ENCODE data around the gene ARNT2. TPM values are rescaled to one million over a fixed set of nuclear protein-coding genes. Genes with fewer than 3 reads are reported as not detected.

ARNT2 gene
- total and polyA plus RNA-seq, 3 experiments from 2014 or later, result 0.11 to 0.13 TPM; not detected in 1

DNA sequence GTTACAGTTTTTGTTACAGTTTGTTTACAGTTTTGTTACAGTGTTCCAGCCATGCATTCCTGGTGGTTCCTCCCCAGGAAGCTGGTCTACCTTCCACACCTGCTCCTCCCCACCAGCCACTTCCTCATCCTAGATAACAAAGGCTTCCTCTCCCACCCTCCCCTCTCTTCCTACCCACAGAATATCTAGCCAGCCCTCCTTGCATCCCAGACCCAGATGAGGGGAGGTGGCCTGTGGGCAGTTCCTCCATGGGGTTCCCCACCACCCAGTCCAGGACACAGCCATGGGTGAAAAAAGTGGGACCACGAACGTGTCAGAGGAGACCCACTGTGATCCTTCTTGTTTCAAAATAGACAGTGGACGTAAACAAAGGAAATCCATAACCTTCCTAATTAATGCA lies 168.2 kb downstream of the ARNT2 start:
- ChIA-PET CTCF (no interaction called here), POLR2A (no interaction called here)
- no peak overlapping the region for H3K27ac Mint-ChIP-seq
- Histone ChIP-seq H3K36me3 (ENCODE audit: insufficient read depth, low read length) (no peaks in the 10 kb centered on the region), H3K27me3 (ENCODE audit: insufficient read depth, low read length, poor library complexity, severe bottlenecking) (peaks cover 3% of the 10 kb centered on the region), H3K4me1 (ENCODE audit: insufficient read depth, low read length) (no peaks in the 10 kb centered on the region), H3K9me3 (ENCODE audit: low read length) (no peaks in the 10 kb centered on the region), H3K27ac (ENCODE audit: low read depth, low read length) (no peak overlapping the region), H3K4me3 (ENCODE audit: low read length) (no peak overlapping the region)
- H3K9me3 Mint-ChIP-seq, result no peaks in the 10 kb centered on the region
- H3K36me3 Mint-ChIP-seq, result no peaks in the 10 kb centered on the region
- H3K4me1 Mint-ChIP-seq, result no peaks in the 10 kb centered on the region
- no peak for DNase-seq
- no peak overlapping the region for H3K4me3 Mint-ChIP-seq
- H3K27me3 Mint-ChIP-seq, result peaks cover 7 to 20% of the 10 kb centered on the region in 2 donors

GRCh38 chr15:80573606-80574005 lies 169.4 kb downstream of the ARNT2 start:
- H3K27me3 Mint-ChIP-seq, result peaks cover 10 to 17% of the 10 kb centered on the region in 2 donors
- Histone ChIP-seq H3K27me3 (ENCODE audit: insufficient read depth, low read length, poor library complexity, severe bottlenecking) (no peaks in the 10 kb centered on the region), H3K4me1 (ENCODE audit: insufficient read depth, low read length) (no peaks in the 10 kb centered on the region), H3K36me3 (ENCODE audit: insufficient read depth, low read length) (no peaks in the 10 kb centered on the region), H3K4me3 (ENCODE audit: low read length) (no peak overlapping the region), H3K27ac (ENCODE audit: low read depth, low read length) (no peak overlapping the region), H3K9me3 (ENCODE audit: low read length) (no peaks in the 10 kb centered on the region)
- no peaks in the 10 kb centered on the region for H3K36me3 Mint-ChIP-seq
- ChIA-PET POLR2A (no interaction called here), CTCF (no interaction called here)
- no peak overlapping the region for H3K27ac Mint-ChIP-seq
- H3K4me3 Mint-ChIP-seq, result no peak overlapping the region
- H3K9me3 Mint-ChIP-seq, result no peaks in the 10 kb centered on the region
- no peak for DNase-seq
- no peaks in the 10 kb centered on the region for H3K4me1 Mint-ChIP-seq

- Mint-ChIP-seq H3K36me3 (no peaks in the 10 kb centered on the region), H3K4me3 (peak overlapping the region in 1 of 7 donors; percentile 3), H3K9me3 (no peaks in the 10 kb centered on the region), H3K4me1 (no peaks in the 10 kb centered on the region), H3K27ac (no peak overlapping the region), H3K27me3 (peaks cover 10 to 15% of the 10 kb centered on the region in 2 donors)
- CTCF ChIA-PET, result no interaction called here
- POLR2A ChIA-PET, result no interaction called here
- Histone ChIP-seq H3K27ac (ENCODE audit: low read depth, low read length) (no peak overlapping the region), H3K27me3 (ENCODE audit: insufficient read depth, low read length, poor library complexity, severe bottlenecking) (no peaks in the 10 kb centered on the region), H3K9me3 (ENCODE audit: low read length) (no peaks in the 10 kb centered on the region), H3K36me3 (ENCODE audit: insufficient read depth, low read length) (no peaks in the 10 kb centered on the region), H3K4me1 (ENCODE audit: insufficient read depth, low read length) (no peaks in the 10 kb centered on the region), H3K4me3 (ENCODE audit: low read length) (no peak overlapping the region)
- no peak for DNase-seq
These were observed 170.4 kb downstream of the ARNT2 start for GRCh38 chr15:80574590-80574989.

- ChIA-PET CTCF (interaction anchor here (0.7 kb wide), 1 partner anchor 10 kb away, joined by 3 read pairs; no protein-coding TSS in a partner anchor), POLR2A (no interaction called here)
- no peaks in the 10 kb centered on the region for H3K4me1 ChIP-seq (ENCODE audit: insufficient read depth, low read length)
- H3K27me3 ChIP-seq (ENCODE audit: insufficient read depth, low read length, poor library complexity, severe bottlenecking), result no peaks in the 10 kb centered on the region
- no peak overlapping the region for H3K27ac ChIP-seq (ENCODE audit: low read depth, low read length)
- H3K36me3 Mint-ChIP-seq, result no peaks in the 10 kb centered on the region
- no peak overlapping the region for H3K4me3 ChIP-seq (ENCODE audit: low read length)
- no peaks in the 10 kb centered on the region for H3K36me3 ChIP-seq (ENCODE audit: insufficient read depth, low read length)
- H3K27ac Mint-ChIP-seq, result no peak overlapping the region
- DNase-seq, result no peak
- peaks cover 5 to 20% of the 10 kb centered on the region in 2 donors for H3K27me3 Mint-ChIP-seq
- no peaks in the 10 kb centered on the region for H3K4me1 Mint-ChIP-seq
- H3K9me3 ChIP-seq (ENCODE audit: low read length), result no peaks in the 10 kb centered on the region
- H3K4me3 Mint-ChIP-seq, result no peak overlapping the region
- no peaks in the 10 kb centered on the region for H3K9me3 Mint-ChIP-seq
These were observed 172.4 kb downstream of the ARNT2 start for GRCh38 chr15:80576519-80577090.

GRCh38 chr15:80577552-80578205 lies 173.5 kb downstream of the ARNT2 start:
- Histone ChIP-seq H3K27ac (ENCODE audit: low read depth, low read length) (no peak overlapping the region), H3K27me3 (ENCODE audit: insufficient read depth, low read length, poor library complexity, severe bottlenecking) (no peaks in the 10 kb centered on the region), H3K4me3 (ENCODE audit: low read length) (no peak overlapping the region), H3K9me3 (ENCODE audit: low read length) (no peaks in the 10 kb centered on the region), H3K36me3 (ENCODE audit: insufficient read depth, low read length) (no peaks in the 10 kb centered on the region), H3K4me1 (ENCODE audit: insufficient read depth, low read length) (no peaks in the 10 kb centered on the region)
- Mint-ChIP-seq H3K4me1 (no peaks in the 10 kb centered on the region), H3K27me3 (peaks cover 5 to 16% of the 10 kb centered on the region in 2 donors), H3K27ac (no peak overlapping the region), H3K36me3 (no peaks in the 10 kb centered on the region), H3K9me3 (no peaks in the 10 kb centered on the region), H3K4me3 (no peak overlapping the region)
- POLR2A ChIA-PET, result no interaction called here
- CTCF ChIA-PET, result no interaction called here
- DNase-seq, result no peak

- Histone ChIP-seq H3K4me1 (ENCODE audit: insufficient read depth, low read length) (no peaks in the 10 kb centered on the region), H3K27ac (ENCODE audit: low read depth, low read length) (no peak overlapping the region), H3K36me3 (ENCODE audit: insufficient read depth, low read length) (no peaks in the 10 kb centered on the region), H3K27me3 (ENCODE audit: insufficient read depth, low read length, poor library complexity, severe bottlenecking) (no peaks in the 10 kb centered on the region), H3K4me3 (ENCODE audit: low read length) (no peak overlapping the region), H3K9me3 (ENCODE audit: low read length) (no peaks in the 10 kb centered on the region)
- CTCF ChIA-PET, result no interaction called here
- POLR2A ChIA-PET, result no interaction called here
- Mint-ChIP-seq H3K4me3 (no peak overlapping the region), H3K4me1 (no peaks in the 10 kb centered on the region), H3K27me3 (peaks cover 5 to 12% of the 10 kb centered on the region in 2 donors), H3K27ac (no peak overlapping the region), H3K36me3 (no peaks in the 10 kb centered on the region), H3K9me3 (no peaks in the 10 kb centered on the region)
- no peak for DNase-seq
These were observed 174.0 kb downstream of the ARNT2 start for GRCh38 chr15:80578206-80578595.

DNA sequence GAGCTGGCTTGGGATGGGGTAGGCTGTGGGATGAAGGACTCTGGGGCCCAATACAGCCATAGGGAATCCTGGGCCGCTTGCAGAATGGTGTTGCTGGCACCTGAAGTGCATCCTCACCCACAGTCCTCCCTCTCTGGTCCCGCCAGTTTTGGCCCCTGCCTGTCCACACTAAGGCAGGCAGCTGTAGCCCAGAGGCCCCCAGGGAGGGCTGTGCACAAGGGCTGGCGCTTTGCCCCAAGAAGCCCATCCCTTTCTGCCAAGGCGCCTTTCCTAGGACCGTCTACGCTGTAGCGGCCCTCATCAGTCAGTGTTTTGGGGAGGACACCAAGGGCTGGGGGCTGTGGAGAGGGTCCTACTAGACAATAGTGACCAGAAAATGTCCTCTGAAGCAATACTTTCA lies 174.7 kb downstream of the ARNT2 start:
- ChIA-PET POLR2A (no interaction called here), CTCF (no interaction called here)
- H3K4me3 ChIP-seq (ENCODE audit: low read length), result no peak overlapping the region
- Mint-ChIP-seq H3K9me3 (no peaks in the 10 kb centered on the region), H3K27ac (peak overlapping the region in 1 of 8 donors; percentile 84), H3K27me3 (peaks cover 4 to 12% of the 10 kb centered on the region in 2 donors), H3K4me3 (no peak overlapping the region), H3K4me1 (no peaks in the 10 kb centered on the region), H3K36me3 (no peaks in the 10 kb centered on the region)
- no peaks in the 10 kb centered on the region for H3K27me3 ChIP-seq (ENCODE audit: insufficient read depth, low read length, poor library complexity, severe bottlenecking)
- no peak overlapping the region for H3K27ac ChIP-seq (ENCODE audit: low read depth, low read length)
- no peaks in the 10 kb centered on the region for H3K4me1 ChIP-seq (ENCODE audit: insufficient read depth, low read length)
- H3K36me3 ChIP-seq (ENCODE audit: insufficient read depth, low read length), result no peaks in the 10 kb centered on the region
- DNase-seq, result no peak
- H3K9me3 ChIP-seq (ENCODE audit: low read length), result no peaks in the 10 kb centered on the region

GRCh38 chr15:80579611-80580010 lies 175.4 kb downstream of the ARNT2 start:
- Mint-ChIP-seq H3K27me3 (peaks cover 5 to 12% of the 10 kb centered on the region in 2 donors), H3K36me3 (no peaks in the 10 kb centered on the region), H3K4me1 (no peaks in the 10 kb centered on the region), H3K9me3 (no peaks in the 10 kb centered on the region), H3K4me3 (no peak overlapping the region), H3K27ac (no peak overlapping the region)
- Histone ChIP-seq H3K27ac (ENCODE audit: low read depth, low read length) (no peak overlapping the region), H3K4me3 (ENCODE audit: low read length) (no peak overlapping the region), H3K27me3 (ENCODE audit: insufficient read depth, low read length, poor library complexity, severe bottlenecking) (no peaks in the 10 kb centered on the region), H3K36me3 (ENCODE audit: insufficient read depth, low read length) (no peaks in the 10 kb centered on the region), H3K4me1 (ENCODE audit: insufficient read depth, low read length) (no peaks in the 10 kb centered on the region), H3K9me3 (ENCODE audit: low read length) (no peaks in the 10 kb centered on the region)
- DNase-seq, result no peak
- ChIA-PET CTCF (no interaction called here), POLR2A (no interaction called here)
